IMR-90 (cell line): ENCODE data around the gene MCTP1. TPM values are rescaled to one million over a fixed set of nuclear protein-coding genes. Genes with fewer than 3 reads are reported as not detected.

ENCODE experiments used
- ATAC-seq: fragments of 200-7000 bp; cut with Tn5 transposase; 2 replicates; pipeline ENCODE4 v1.9.1; 2020; ENCODE audit warnings: low read depth, mild to moderate bottlenecking, moderate library complexity
- BruUV-seq: library from RNA; stranded (reverse); fragments of 400-500 nt; replicated peaks from 2 replicates; lab custom pipeline; 2021; lab: Mats Ljungman, UMichigan
- CTCF ChIA-PET: fragments of 300-600 bp; formaldehyde crosslinking; extraction: SDS; loops from one replicate; lab custom pipeline; 2021; ENCODE audit warnings: antibody characterized with exemption; lab: Yijun Ruan, JAX
- POLR2A ChIA-PET: fragments of 300-600 bp; sonication (Branson Sonifier 250); formaldehyde crosslinking; loops from one replicate; lab custom pipeline; 2022; ENCODE audit warnings: antibody characterized with exemption; ENCODE audit not compliant: unreplicated experiment; lab: Charles Lee
- DNase-seq: peaks from one replicate; pipeline ENCODE4 v3.0.0; 2013
- H2AFZ ChIP-seq: replicated peaks from 2 replicates; pipeline ENCODE3; 2013; ENCODE audit warnings: low read length, mild to moderate bottlenecking; ENCODE audit not compliant: poor library complexity
- H2AK5ac ChIP-seq: 2 replicates; pipeline ENCODE4 v1.6.1; 2013; ENCODE audit warnings: low read depth, low read length, inconsistent platforms
- H2AK9ac ChIP-seq: replicated peaks from 2 replicates; pipeline ENCODE3; 2013; ENCODE audit warnings: mild to moderate bottlenecking, low read depth, low read length, moderate library complexity; ENCODE audit not compliant: poor library complexity
- H2BK120ac ChIP-seq: 2 replicates; pipeline ENCODE4 v1.6.1; 2013; ENCODE audit warnings: low read depth, low read length, inconsistent platforms
- H2BK15ac ChIP-seq: 3 replicates; pipeline ENCODE4 v1.6.1; 2013; ENCODE audit warnings: low read depth, low read length, inconsistent platforms
- H2BK20ac ChIP-seq: 2 replicates; pipeline ENCODE4 v1.6.1; 2013; ENCODE audit warnings: low read depth, mild to moderate bottlenecking, inconsistent platforms, low read length, moderate library complexity
- H2BK5ac ChIP-seq: 2 replicates; pipeline ENCODE4 v1.6.1; 2013; ENCODE audit warnings: mild to moderate bottlenecking, low read depth, low read length, inconsistent platforms; ENCODE audit not compliant: poor library complexity, severe bottlenecking
- H3K14ac ChIP-seq: replicated peaks from 2 replicates; pipeline ENCODE4 v1.6.1; 2013; ENCODE audit warnings: low read depth, low read length, inconsistent platforms
- H3K18ac ChIP-seq: 2 replicates; pipeline ENCODE4 v1.6.1; 2013; ENCODE audit warnings: low read depth, low read length, control low read depth
- H3K23ac ChIP-seq: 2 replicates; pipeline ENCODE4 v1.6.1; 2013; ENCODE audit warnings: low read depth, low read length, inconsistent platforms
- H3K27ac ChIP-seq: 2 replicates; pipeline ENCODE4 v1.5.1; 2013; ENCODE audit warnings: mild to moderate bottlenecking, control low read depth, low read length; ENCODE audit not compliant: insufficient read depth
- H3K27me3 ChIP-seq: 2 replicates; pipeline ENCODE4 v1.6.1; 2013; ENCODE audit warnings: low read length; ENCODE audit not compliant: control insufficient read depth, insufficient read depth
- H3K36me3 ChIP-seq: 2 replicates; pipeline ENCODE4 v1.6.1; 2013; ENCODE audit warnings: low read length, mixed read lengths; ENCODE audit not compliant: control insufficient read depth, insufficient read depth
- H3K4ac ChIP-seq: 2 replicates; pipeline ENCODE4 v1.6.1; 2013; ENCODE audit warnings: low read depth, low read length, inconsistent platforms
- H3K4me1 ChIP-seq: 2 replicates; pipeline ENCODE4 v1.6.1; 2013; ENCODE audit warnings: low read length, mixed read lengths; ENCODE audit not compliant: control insufficient read depth, insufficient read depth
- H3K4me2 ChIP-seq: 2 replicates; pipeline ENCODE4 v1.6.1; 2013; ENCODE audit warnings: low read depth, mild to moderate bottlenecking, control low read depth, low read length, moderate library complexity
- H3K4me3 ChIP-seq: 2 replicates; pipeline ENCODE4 v1.5.1; 2013; ENCODE audit warnings: low read depth, mild to moderate bottlenecking, control low read depth, low read length, moderate library complexity; ENCODE audit not compliant: insufficient read depth
- H3K56ac ChIP-seq: 2 replicates; pipeline ENCODE4 v1.6.1; 2013; ENCODE audit warnings: low read length, inconsistent platforms; ENCODE audit not compliant: insufficient read depth; ENCODE audit errors: extremely low read depth
- H3K79me1 ChIP-seq, 2 experiments: 2 replicates each; pipeline ENCODE4 v1.6.1; 2013; ENCODE audit warnings: low read length in 2 of 2, inconsistent platforms in 1 of 2, low read depth in 1 of 2
- H3K9ac ChIP-seq: 2 replicates; pipeline ENCODE4 v1.6.1; 2013; ENCODE audit warnings: low read depth, low read length, control low read depth
- H3K9me1 ChIP-seq: 2 replicates; pipeline ENCODE4 v1.6.1; 2013; ENCODE audit warnings: low read length, inconsistent platforms; ENCODE audit not compliant: insufficient read depth
- H3K9me3 ChIP-seq: 2 replicates; pipeline ENCODE4 v1.6.1; 2013; ENCODE audit warnings: low read length; ENCODE audit not compliant: control insufficient read depth, insufficient read depth
- H4K20me1 ChIP-seq: 2 replicates; pipeline ENCODE4 v1.6.1; 2013; ENCODE audit warnings: low read length, inconsistent platforms; ENCODE audit not compliant: insufficient read depth
- H4K5ac ChIP-seq: 2 replicates; pipeline ENCODE4 v1.6.1; 2013; ENCODE audit warnings: mild to moderate bottlenecking, low read depth, low read length, control low read depth
- H4K8ac ChIP-seq, 2 experiments: 2 replicates each; pipeline ENCODE4 v1.6.1; 2013; ENCODE audit warnings: low read depth in 2 of 2, low read length in 2 of 2, control low read depth in 1 of 2, inconsistent platforms in 1 of 2
- H4K91ac ChIP-seq: 2 replicates; pipeline ENCODE4 v1.6.1; 2013; ENCODE audit warnings: low read depth, low read length, inconsistent platforms; ENCODE audit not compliant: insufficient read depth
- BHLHE40 ChIP-seq: fragments of 150-350 bp; IDR thresholded peaks from 2 replicates; pipeline ENCODE4 v1.6.1; 2016; ENCODE audit warnings: mild to moderate bottlenecking, low read depth, low read length
- CEBPB ChIP-seq: IDR thresholded peaks from 2 replicates; pipeline ENCODE4 v1.6.1; 2012; ENCODE audit warnings: low read depth, low read length, improper control_type of control experiment
- CHD1 ChIP-seq: IDR thresholded peaks from 2 replicates; pipeline ENCODE4 v1.6.1; 2012; ENCODE audit warnings: low read depth, low read length, improper control_type of control experiment
- CTCF ChIP-seq: conservative IDR thresholded peaks from 2 replicates; pipeline ENCODE4 v1.5.1; 2012; ENCODE audit warnings: mild to moderate bottlenecking, low read depth, low read length, improper control_type of control experiment
- ELK1 ChIP-seq: fragments of 150-350 bp; IDR thresholded peaks from 2 replicates; pipeline ENCODE4 v1.6.1; 2016; ENCODE audit warnings: low read depth, mild to moderate bottlenecking, low read length, moderate library complexity, borderline replicate concordance
- FOS ChIP-seq: fragments of 150-350 bp; IDR thresholded peaks from 2 replicates; pipeline ENCODE4 v1.6.1; 2016; ENCODE audit warnings: low read depth, low read length
- MAFK ChIP-seq: IDR thresholded peaks from 2 replicates; pipeline ENCODE4 v1.6.1; 2012; ENCODE audit warnings: low read depth, low read length, improper control_type of control experiment
- MAZ ChIP-seq: IDR thresholded peaks from 2 replicates; pipeline ENCODE4 v1.6.1; 2012; ENCODE audit warnings: low read depth, mild to moderate bottlenecking, low read length, improper control_type of control experiment, moderate library complexity, borderline replicate concordance
- MXI1 ChIP-seq: IDR thresholded peaks from 2 replicates; pipeline ENCODE4 v1.6.1; 2012; ENCODE audit warnings: low read depth, mild to moderate bottlenecking, low read length, moderate library complexity, borderline replicate concordance
- NFE2L2 ChIP-seq: fragments of 150-350 bp; IDR thresholded peaks from 2 replicates; pipeline ENCODE4 v1.6.1; 2016; ENCODE audit warnings: low read depth, mild to moderate bottlenecking, low read length
- POLR2A ChIP-seq: IDR thresholded peaks from 2 replicates; pipeline ENCODE4 v1.6.1; 2012; ENCODE audit warnings: mild to moderate bottlenecking, low read depth, low read length
- RAD21 ChIP-seq: IDR thresholded peaks from 2 replicates; pipeline ENCODE4 v1.6.1; 2012; ENCODE audit warnings: low read length, improper control_type of control experiment
- RCOR1 ChIP-seq: IDR thresholded peaks from 2 replicates; pipeline ENCODE4 v1.6.1; 2012; ENCODE audit warnings: mild to moderate bottlenecking, low read length, improper control_type of control experiment; ENCODE audit not compliant: insufficient replicate concordance
- RFX5 ChIP-seq: IDR thresholded peaks from 2 replicates; pipeline ENCODE4 v1.8.0; 2012; ENCODE audit warnings: low read depth, mild to moderate bottlenecking, low read length, moderate library complexity
- SMC3 ChIP-seq: fragments of 150-350 bp; IDR thresholded peaks from 2 replicates; pipeline ENCODE4 v1.6.1; 2016; ENCODE audit warnings: low read depth, mild to moderate bottlenecking, antibody characterized with exemption, low read length, moderate library complexity
- USF2 ChIP-seq: fragments of 150-350 bp; IDR thresholded peaks from 2 replicates; pipeline ENCODE4 v1.6.1; 2017; ENCODE audit warnings: mild to moderate bottlenecking, antibody characterized with exemption, low read length, low read depth
- WGBS, 2 experiments: methylation state at CpG; one replicate each; pipeline versions ENCODE4 v1.1.5 to v1.1.7; 2013; ENCODE audit warnings: missing lambda C conversion rate in 2 of 2; ENCODE audit not compliant: insufficient read length in 1 of 2; ENCODE audit errors: extremely low coverage in 2 of 2; 5-methylcytosine and 5-hydroxymethylcytosine counted together
- dilution Hi-C: fragments of 300-500 bp; cut with HindIII; formaldehyde crosslinking; loops from one replicate; pipeline ENCODE4 v1.14.3; 2018; ENCODE audit warnings: low sequenced_read_pairs; ENCODE audit not compliant: unreplicated experiment
- in situ Hi-C: fragments of 300-500 bp; cut with MboI; formaldehyde crosslinking; loops from 3 replicates; pipeline ENCODE4 v1.14.3; 2019; ENCODE audit warnings: low sequenced_read_pairs, inconsistent platforms, mixed read lengths
- intact Hi-C: fragments of 100-400 bp; cut with micrococcal nuclease; formaldehyde crosslinking; loops from 2 replicates; pipeline ENCODE4 v1.10.0; 2022
- polyA plus RNA-seq, 3 experiments: library from polyadenylated mRNA; depleted of rRNA; stranded (reverse); fragments of >200 nt; gene quantifications; 2 replicates each; pipeline ENCODE4 v1.2.3, GENCODE V29; 2012; ENCODE audit warnings: low replicate concordance in 1 of 3
- total RNA-seq: library from RNA; depleted of rRNA; stranded (reverse); fragments of >200 nt; gene quantifications from 2 replicates; pipeline ENCODE4 v1.2.3, GENCODE V29; 2012

Gene MCTP1
- total and polyA plus RNA-seq, 2 of the 4 experiments (the other 2 are of a cell fraction) = 0.21 TPM; not detected in 1

DNA sequence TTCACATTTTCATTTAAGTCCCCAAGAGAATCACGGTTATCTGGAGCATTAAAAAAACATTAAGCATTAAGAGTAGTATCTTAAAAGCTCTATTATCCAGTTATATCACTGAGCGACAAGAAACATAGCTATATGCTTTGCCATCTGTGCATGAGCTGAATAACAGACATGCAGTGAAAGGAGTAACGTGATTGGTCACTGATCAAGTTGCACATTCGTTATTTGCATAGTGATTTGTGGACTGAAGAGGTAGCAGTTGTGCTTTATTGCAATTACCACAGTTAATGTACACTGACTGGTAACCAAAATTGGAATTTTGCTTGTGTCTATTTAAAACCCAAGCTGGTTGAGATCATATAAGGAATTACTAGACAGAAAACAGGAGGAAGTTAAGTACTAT lies 107.4 kb downstream of the MCTP1 start:
- H3K27me3 ChIP-seq = no peaks in the 10 kb centered on the region
- in situ Hi-C loops = no loop called here
- no peak overlapping the region for H3K23ac ChIP-seq
- no peak overlapping the region for H3K14ac ChIP-seq
- no peak overlapping the region for H3K27ac ChIP-seq
- intact Hi-C loops = no loop called here
- no peak for ATAC-seq
- no peak overlapping the region for H2BK20ac ChIP-seq
- H3K9me1 ChIP-seq = no peaks in the 10 kb centered on the region
- H2BK120ac ChIP-seq = no peak overlapping the region
- BruUV-seq = no TSS peak
- no peak overlapping the region for H2AK5ac ChIP-seq
- DNase-seq = no peak
- H2BK15ac ChIP-seq = no peak overlapping the region
- POLR2A ChIA-PET = no interaction called here
- H4K20me1 ChIP-seq = no peaks in the 10 kb centered on the region
- no peak overlapping the region for H4K5ac ChIP-seq
- no peak overlapping the region for H2AFZ ChIP-seq
- no peak overlapping the region for H3K18ac ChIP-seq
- H3K36me3 ChIP-seq = no peaks in the 10 kb centered on the region
- TF ChIP-seq USF2 = no peak
- TF ChIP-seq CHD1 = no peak
- TF ChIP-seq MAZ = no peak
- TF ChIP-seq SMC3 = no peak
- TF ChIP-seq NFE2L2 = no peak
- TF ChIP-seq POLR2A = no peak
- TF ChIP-seq MXI1 = no peak
- TF ChIP-seq RAD21 = no peak
- no peak for TF ChIP-seq CTCF
- TF ChIP-seq MAFK = no peak
- no peak for TF ChIP-seq RCOR1
- no peak for TF ChIP-seq ELK1
- no peak for TF ChIP-seq FOS
- no peak for TF ChIP-seq RFX5
- no peak for TF ChIP-seq BHLHE40
- no peak for TF ChIP-seq CEBPB
- H3K4me2 ChIP-seq = no peak overlapping the region
- H2AK9ac ChIP-seq = no peak overlapping the region
- dilution Hi-C loops = no loop called here
- H3K79me1 ChIP-seq = no peaks in the 10 kb centered on the region
- no peaks in the 10 kb centered on the region for H3K4me1 ChIP-seq
- H3K56ac ChIP-seq = no peak overlapping the region
- H3K9ac ChIP-seq = no peak overlapping the region
- no peaks in the 10 kb centered on the region for H3K9me3 ChIP-seq
- no CpG with 5 or more reads among the region's 4 CpGs for WGBS, 2 experiments
- no peak overlapping the region for H4K8ac ChIP-seq
- CTCF ChIA-PET = no interaction called here
- no peak overlapping the region for H3K4me3 ChIP-seq
- no peak overlapping the region for H3K4ac ChIP-seq
- no peak overlapping the region for H2BK5ac ChIP-seq
- H4K91ac ChIP-seq = no peak overlapping the region
